Heart left ventricle (tissue), 13 donors: ENCODE data around the gene MMP27.

Source experiments
- CTCF ChIP-seq, 12 donors: fragments of 200-600 bp; sonication (generic) in 4 of 12; IDR thresholded peaks; one replicate each; pipeline versions ENCODE4 v1.5.0 to v1.8.0; 2018 to 2022; ENCODE audit warnings: antibody characterized with exemption in 12 of 12, mild to moderate bottlenecking in 5 of 12
- POLR2A ChIP-seq, 2 donors: fragments of 450-650 bp; IDR thresholded peaks; one replicate each; pipeline ENCODE4 v1.6.1; 2017; ENCODE audit warnings: antibody characterized with exemption in 2 of 2, mild to moderate bottlenecking in 2 of 2, moderate library complexity in 2 of 2
- donor health status: ischemic (EF 13 %, LVEDD 7.1; RV severe dilation, severe dysfunction).
- donor health status: DM: no; HTN: yes; CAD: no.
- donor health status: DM: no; HTN: no; CAD: no.
- donor health status: ischemic (EF 25% LVEDD 6.9; RV normal size, moderate dysfunction).
- donor health status: ischemic (EF 25% LVEDD 5.7; RV mildly dilated, moderate dysfunction).
- donor health status: ischemic (EF 35%, LVEDD 5.7; RV mildly dilated, moderate dysfunction).
- donor health status: nonischemic (EF 11% LVEDD 7.7; RV severe dilation, severe dysfunction).
- donor health status: DM: yes; HTN: yes; CAD: no.
- donor health status: PGD.
- donor health status: ischemic (EF 29% LVEDD 5.4; RV normal size, mild dysfunction).
- donor health status: nonischemic (EF 23%, LVEDD 6.1; RV moderate dilation, normal function).

- no peak for TF ChIP-seq CTCF (IDR thresholded peaks at IDR 0.05)
- no peak for TF ChIP-seq POLR2A (IDR thresholded peaks at IDR 0.05)
Observed at GRCh38 chr11:102749101-102749722, 43.6 kb upstream of the MMP27 start.
